Ishikawa (cell line): ENCODE data around the gene ACTRT1.

Source experiments
- CEBPB ChIP-seq: IDR thresholded peaks from 2 replicates; pipeline ENCODE4 v1.6.1; 2012
- CREB1 ChIP-seq: IDR thresholded peaks from 2 replicates; pipeline ENCODE4 v1.6.1; 2012; ENCODE audit warnings: low read depth
- EGR1 ChIP-seq: IDR thresholded peaks from 2 replicates; pipeline ENCODE4 v1.6.1; 2012
- EP300 ChIP-seq: IDR thresholded peaks from 2 replicates; pipeline ENCODE4 v1.6.1; 2012; ENCODE audit warnings: borderline replicate concordance
- FOXM1 ChIP-seq: IDR thresholded peaks from 2 replicates; pipeline ENCODE4 v1.6.1; 2012; ENCODE audit warnings: low read depth, borderline replicate concordance
- MAX ChIP-seq: IDR thresholded peaks from 2 replicates; pipeline ENCODE4 v1.6.1; 2012
- NFIC ChIP-seq: IDR thresholded peaks from 2 replicates; pipeline ENCODE4 v1.6.1; 2012
- RAD21 ChIP-seq: IDR thresholded peaks from 2 replicates; pipeline ENCODE4 v1.6.1; 2012; ENCODE audit warnings: low read depth
- TAF1 ChIP-seq: IDR thresholded peaks from 2 replicates; pipeline ENCODE4 v1.6.1; 2012; ENCODE audit warnings: low read depth, mild to moderate bottlenecking
- TCF12 ChIP-seq: IDR thresholded peaks from 2 replicates; pipeline ENCODE4 v1.6.1; 2012; ENCODE audit warnings: low read depth
- TEAD4 ChIP-seq: IDR thresholded peaks from 2 replicates; pipeline ENCODE4 v1.6.1; 2012
- USF1 ChIP-seq: IDR thresholded peaks from 2 replicates; pipeline ENCODE4 v1.6.1; 2012
- YY1 ChIP-seq: IDR thresholded peaks from 2 replicates; pipeline ENCODE4 v1.6.1; 2012; ENCODE audit warnings: low read depth
- ZBTB7A ChIP-seq: IDR thresholded peaks from 2 replicates; pipeline ENCODE4 v1.6.1; 2012; ENCODE audit warnings: low read depth
- TF ChIP-seq, protein P1 (sequence below): IDR thresholded peaks from 2 replicates; pipeline ENCODE4 v1.6.1; 2012; ENCODE audit warnings: low read depth, mild to moderate bottlenecking

ACTRT1 gene

GRCh38 chrX:128021566-128021965 is 30.6 kb downstream of the ACTRT1 start:
- no peak for TF ChIP-seq RAD21
- TF ChIP-seq, protein P1, sequence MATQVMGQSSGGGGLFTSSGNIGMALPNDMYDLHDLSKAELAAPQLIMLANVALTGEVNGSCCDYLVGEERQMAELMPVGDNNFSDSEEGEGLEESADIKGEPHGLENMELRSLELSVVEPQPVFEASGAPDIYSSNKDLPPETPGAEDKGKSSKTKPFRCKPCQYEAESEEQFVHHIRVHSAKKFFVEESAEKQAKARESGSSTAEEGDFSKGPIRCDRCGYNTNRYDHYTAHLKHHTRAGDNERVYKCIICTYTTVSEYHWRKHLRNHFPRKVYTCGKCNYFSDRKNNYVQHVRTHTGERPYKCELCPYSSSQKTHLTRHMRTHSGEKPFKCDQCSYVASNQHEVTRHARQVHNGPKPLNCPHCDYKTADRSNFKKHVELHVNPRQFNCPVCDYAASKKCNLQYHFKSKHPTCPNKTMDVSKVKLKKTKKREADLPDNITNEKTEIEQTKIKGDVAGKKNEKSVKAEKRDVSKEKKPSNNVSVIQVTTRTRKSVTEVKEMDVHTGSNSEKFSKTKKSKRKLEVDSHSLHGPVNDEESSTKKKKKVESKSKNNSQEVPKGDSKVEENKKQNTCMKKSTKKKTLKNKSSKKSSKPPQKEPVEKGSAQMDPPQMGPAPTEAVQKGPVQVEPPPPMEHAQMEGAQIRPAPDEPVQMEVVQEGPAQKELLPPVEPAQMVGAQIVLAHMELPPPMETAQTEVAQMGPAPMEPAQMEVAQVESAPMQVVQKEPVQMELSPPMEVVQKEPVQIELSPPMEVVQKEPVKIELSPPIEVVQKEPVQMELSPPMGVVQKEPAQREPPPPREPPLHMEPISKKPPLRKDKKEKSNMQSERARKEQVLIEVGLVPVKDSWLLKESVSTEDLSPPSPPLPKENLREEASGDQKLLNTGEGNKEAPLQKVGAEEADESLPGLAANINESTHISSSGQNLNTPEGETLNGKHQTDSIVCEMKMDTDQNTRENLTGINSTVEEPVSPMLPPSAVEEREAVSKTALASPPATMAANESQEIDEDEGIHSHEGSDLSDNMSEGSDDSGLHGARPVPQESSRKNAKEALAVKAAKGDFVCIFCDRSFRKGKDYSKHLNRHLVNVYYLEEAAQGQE: no peak
- TF ChIP-seq TAF1: no peak
- TF ChIP-seq FOXM1: no peak
- no peak for TF ChIP-seq EP300
- TF ChIP-seq TCF12: no peak
- no peak for TF ChIP-seq ZBTB7A
- no peak for TF ChIP-seq USF1

- TF ChIP-seq NFIC (no peak), CREB1 (no peak), EGR1 (no peak), RAD21 (no peak), FOXM1 (no peak), EP300 (no peak), YY1 (no peak), TCF12 (no peak), MAX (no peak), CEBPB (no peak), TEAD4 (no peak), ZBTB7A (no peak), USF1 (no peak), TAF1 (no peak)
- TF ChIP-seq, protein P1: no peak
These were observed 31.5 kb downstream of the ACTRT1 start for GRCh38 chrX:128020701-128021100.

- TF ChIP-seq TAF1 (no peak), YY1 (no peak), USF1 (no peak), ZBTB7A (no peak), TEAD4 (no peak), CREB1 (no peak), EGR1 (no peak), MAX (no peak), RAD21 (no peak), FOXM1 (no peak), TCF12 (no peak), EP300 (no peak), NFIC (no peak), CEBPB (no peak)
- TF ChIP-seq, protein P1: no peak
These were observed 33.0 kb downstream of the ACTRT1 start for GRCh38 chrX:128019218-128019617.

DNA sequence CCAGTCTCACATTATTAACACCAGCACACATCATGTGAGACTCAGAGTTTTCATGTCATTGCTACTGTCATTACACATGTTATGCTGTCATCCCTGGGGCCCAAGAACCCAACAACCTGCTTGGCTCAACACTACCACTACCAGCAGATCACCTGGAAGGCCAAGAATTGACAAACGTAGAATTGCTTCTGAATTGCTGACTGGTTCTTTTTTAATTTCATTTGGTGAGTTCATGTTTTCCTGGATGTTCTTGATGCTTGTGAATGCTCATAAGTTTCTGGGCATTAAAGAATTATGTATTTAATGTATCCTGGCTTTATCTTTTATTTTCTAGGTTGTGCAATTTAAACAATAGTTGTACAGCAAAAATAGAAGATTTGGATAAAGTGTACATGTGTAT is 40.2 kb downstream of the ACTRT1 start:
- TF ChIP-seq TAF1 (no peak), TCF12 (no peak), RAD21 (no peak), FOXM1 (no peak), USF1 (no peak), ZBTB7A (no peak), TEAD4 (no peak), CEBPB (no peak), YY1 (no peak), NFIC (no peak), EP300 (no peak), EGR1 (no peak), CREB1 (no peak), MAX (no peak)
- TF ChIP-seq, protein P1: no peak
